Measurements from ENCODE around the gene PHYHIPL. TPM values are rescaled to one million over a fixed set of nuclear protein-coding genes. Genes with fewer than 3 reads are reported as not detected.

PHYHIPL gene
- total and polyA plus RNA-seq, 2 of the 4 experiments (the other 2 are of a cell fraction), result not detected

GRCh38 chr10:59240582-59241183 is 64.2 kb downstream of the PHYHIPL start:
- Histone ChIP-seq H4K5ac (ENCODE audit: low read depth, low read length) (no peak overlapping the region), H2AFZ (replicated peaks; ENCODE audit: low read length, poor library complexity) (no peak overlapping the region), H3K9me3 (ENCODE audit: control insufficient read depth, insufficient read depth, low read length) (no peaks in the 10 kb centered on the region), H4K91ac (ENCODE audit: insufficient read depth, low read depth, low read length) (no peak overlapping the region), H3K27me3 (ENCODE audit: control insufficient read depth, insufficient read depth, low read length) (no peaks in the 10 kb centered on the region), H3K14ac (replicated peaks; ENCODE audit: low read depth, low read length) (no peak overlapping the region), H2AK9ac (replicated peaks; ENCODE audit: low read depth, low read length, poor library complexity) (no peak overlapping the region), H3K9me1 (ENCODE audit: insufficient read depth, low read length) (no peaks in the 10 kb centered on the region), H4K8ac (ENCODE audit: low read depth in 2 of 2, low read length in 2 of 2) (no peak overlapping the region), H3K56ac (ENCODE audit: extremely low read depth, insufficient read depth, low read length) (no peak overlapping the region), H2BK5ac (ENCODE audit: low read depth, low read length, poor library complexity, severe bottlenecking) (no peak overlapping the region), H3K4me2 (ENCODE audit: low read depth, low read length) (no peak overlapping the region), H2BK15ac (ENCODE audit: low read depth, low read length) (no peak overlapping the region), H3K23ac (ENCODE audit: low read depth, low read length) (no peak overlapping the region), H2AK5ac (ENCODE audit: low read depth, low read length) (no peak overlapping the region), H3K4me3 (ENCODE audit: insufficient read depth, low read depth, low read length) (no peak overlapping the region), H3K9ac (ENCODE audit: low read depth, low read length) (no peak overlapping the region), H2BK120ac (ENCODE audit: low read depth, low read length) (no peak overlapping the region), H4K20me1 (ENCODE audit: insufficient read depth, low read length) (no peaks in the 10 kb centered on the region), H3K18ac (ENCODE audit: low read depth, low read length) (no peak overlapping the region), H3K27ac (ENCODE audit: insufficient read depth, low read length) (no peak overlapping the region), H3K4ac (ENCODE audit: low read depth, low read length) (no peak overlapping the region), H3K4me1 (ENCODE audit: control insufficient read depth, insufficient read depth, low read length) (no peaks in the 10 kb centered on the region), H2BK20ac (ENCODE audit: low read depth, low read length) (no peak overlapping the region), H3K36me3 (ENCODE audit: control insufficient read depth, insufficient read depth, low read length) (no peaks in the 10 kb centered on the region), H3K79me1 (ENCODE audit: low read depth in 1 of 2, low read length in 2 of 2) (no peaks in the 10 kb centered on the region)
- DNase-seq, result peak; percentile 55
- CTCF ChIA-PET, result interaction anchor here (1.1 kb wide), 1 partner anchor 341 kb away, joined by 3 read pairs; no protein-coding TSS in a partner anchor
- WGBS, 2 experiments (ENCODE audit: extremely low coverage in 2 of 2, insufficient read length in 1 of 2), result no CpG with 5 or more reads among the region's 2 CpGs
- BruUV-seq (replicated peaks), result no TSS peak
- POLR2A ChIA-PET (ENCODE audit: unreplicated experiment), result no interaction called here
- in situ Hi-C loops (cut with MboI; ENCODE audit: low sequenced_read_pairs), result loop anchor here (5.0 to 10.0 kb wide), 3 partner anchors 224 to 384 kb away; no protein-coding TSS in a partner anchor
- intact Hi-C loops (cut with micrococcal nuclease), result loop anchor here (1.0 to 10.0 kb wide), 4 partner anchors 225 to 564 kb away; no protein-coding TSS in a partner anchor
- no peak for ATAC-seq (ENCODE audit: low read depth)
- dilution Hi-C loops (cut with HindIII; ENCODE audit: low sequenced_read_pairs, unreplicated experiment), result no loop called here
- TF ChIP-seq CTCF (conservative IDR thresholded peaks at IDR 0.05; ENCODE audit: low read depth, low read length), result peak; percentile 75
- peak; percentile 60 for TF ChIP-seq SMC3 (IDR thresholded peaks at IDR 0.05; ENCODE audit: low read depth, low read length)
- TF ChIP-seq MAZ (IDR thresholded peaks at IDR 0.05; ENCODE audit: borderline replicate concordance, low read depth, low read length), result no peak
- peak; percentile 75 for TF ChIP-seq RAD21 (IDR thresholded peaks at IDR 0.05; ENCODE audit: low read length)
